ENCODE measurements around the gene SLC30A10.
A peak's percentile ranks its signal among the peaks of the same experiment; 100 is the strongest.
"Not testable (repeated sequence)": the region's sequence is repeated elsewhere in the genome, so short reads cannot be mapped to it uniquely, and the experiment has no call there.

The SLC30A10 gene

DNA sequence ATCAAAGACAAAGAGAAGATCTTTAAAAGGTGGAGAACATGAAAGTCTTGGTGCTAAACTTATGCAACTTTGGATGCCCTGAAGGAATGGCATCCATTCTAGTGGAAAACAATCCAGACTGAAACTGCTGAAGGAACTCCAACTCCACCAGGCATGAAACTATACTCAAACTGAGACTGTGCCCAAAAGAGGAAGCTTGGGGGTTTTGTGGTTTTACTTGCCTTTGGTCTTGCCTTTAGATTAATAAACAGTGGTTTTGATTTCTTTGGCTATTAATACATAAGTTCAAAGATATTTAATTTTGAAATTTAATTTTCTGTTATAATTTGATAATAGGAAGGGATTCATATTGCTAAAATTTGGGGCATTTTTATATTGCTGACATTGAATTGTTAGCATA, 17.4 kb upstream of the SLC30A10 start:
- TF ChIP-seq, protein P1, sequence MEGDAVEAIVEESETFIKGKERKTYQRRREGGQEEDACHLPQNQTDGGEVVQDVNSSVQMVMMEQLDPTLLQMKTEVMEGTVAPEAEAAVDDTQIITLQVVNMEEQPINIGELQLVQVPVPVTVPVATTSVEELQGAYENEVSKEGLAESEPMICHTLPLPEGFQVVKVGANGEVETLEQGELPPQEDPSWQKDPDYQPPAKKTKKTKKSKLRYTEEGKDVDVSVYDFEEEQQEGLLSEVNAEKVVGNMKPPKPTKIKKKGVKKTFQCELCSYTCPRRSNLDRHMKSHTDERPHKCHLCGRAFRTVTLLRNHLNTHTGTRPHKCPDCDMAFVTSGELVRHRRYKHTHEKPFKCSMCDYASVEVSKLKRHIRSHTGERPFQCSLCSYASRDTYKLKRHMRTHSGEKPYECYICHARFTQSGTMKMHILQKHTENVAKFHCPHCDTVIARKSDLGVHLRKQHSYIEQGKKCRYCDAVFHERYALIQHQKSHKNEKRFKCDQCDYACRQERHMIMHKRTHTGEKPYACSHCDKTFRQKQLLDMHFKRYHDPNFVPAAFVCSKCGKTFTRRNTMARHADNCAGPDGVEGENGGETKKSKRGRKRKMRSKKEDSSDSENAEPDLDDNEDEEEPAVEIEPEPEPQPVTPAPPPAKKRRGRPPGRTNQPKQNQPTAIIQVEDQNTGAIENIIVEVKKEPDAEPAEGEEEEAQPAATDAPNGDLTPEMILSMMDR (IDR thresholded peaks at IDR 0.05; ENCODE audit: low read depth, low read length), result no peak
- no peak for DNase-seq (ENCODE audit: low read depth, low spot score)
- in situ Hi-C loops (cut with HindIII; ENCODE audit: low sequenced_read_pairs), result no loop called here
- no peak overlapping the region for H3K4me3 ChIP-seq (ENCODE audit: low read depth, low read length)

DNA sequence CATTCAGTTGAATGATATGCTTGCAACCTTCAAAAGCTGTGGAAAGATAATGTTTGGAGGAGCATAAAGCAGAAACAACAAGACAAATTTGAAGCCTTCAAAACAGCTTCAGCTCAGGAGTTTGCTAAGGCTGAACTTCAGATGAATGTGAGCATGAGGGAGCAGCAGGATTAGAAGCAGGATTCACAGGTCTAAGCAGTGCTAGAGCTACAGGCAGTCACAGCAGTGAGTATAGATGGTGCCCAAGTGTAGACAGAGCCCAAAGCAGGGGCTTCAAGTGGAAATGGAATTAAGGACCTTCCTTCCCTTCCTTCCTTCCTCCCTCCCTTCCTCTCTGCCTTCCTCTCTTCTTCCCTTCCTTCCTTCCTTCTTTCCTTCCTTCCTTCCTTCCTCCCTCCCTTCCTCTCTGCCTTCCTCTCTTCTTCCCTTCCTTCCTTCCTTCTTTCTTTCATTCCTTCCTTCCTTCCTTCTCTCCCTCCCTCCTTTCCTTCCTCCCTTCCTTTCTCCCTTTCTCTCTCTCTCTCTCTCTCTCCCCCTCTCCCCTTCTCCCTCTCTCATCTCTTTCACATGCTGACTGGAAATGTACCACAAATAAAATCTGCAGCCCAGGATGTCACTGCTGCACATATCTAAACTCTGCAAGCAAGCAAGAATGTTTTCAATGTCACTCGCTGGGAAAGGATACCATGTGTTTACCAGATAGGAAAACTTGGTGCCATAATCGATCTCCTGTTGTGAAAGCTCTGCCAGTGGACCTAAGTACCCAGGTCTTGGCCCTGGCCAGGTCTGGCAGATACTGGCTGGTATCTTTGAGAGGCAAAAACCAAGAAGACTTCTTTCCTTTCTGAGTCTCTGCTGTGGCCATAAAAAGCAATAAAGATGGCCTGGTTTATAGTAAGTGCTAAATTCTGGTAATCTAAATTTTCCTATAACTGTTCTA, 13.1 kb upstream of the SLC30A10 start:
- no peak overlapping the region for H3K4me3 ChIP-seq (ENCODE audit: low read depth, low read length)
- in situ Hi-C loops (cut with HindIII; ENCODE audit: low sequenced_read_pairs), result no loop called here
- peak; percentile 13 for DNase-seq (ENCODE audit: low read depth, low spot score)
- TF ChIP-seq, protein P1 (IDR thresholded peaks at IDR 0.05; ENCODE audit: low read depth, low read length), result no peak

DNA sequence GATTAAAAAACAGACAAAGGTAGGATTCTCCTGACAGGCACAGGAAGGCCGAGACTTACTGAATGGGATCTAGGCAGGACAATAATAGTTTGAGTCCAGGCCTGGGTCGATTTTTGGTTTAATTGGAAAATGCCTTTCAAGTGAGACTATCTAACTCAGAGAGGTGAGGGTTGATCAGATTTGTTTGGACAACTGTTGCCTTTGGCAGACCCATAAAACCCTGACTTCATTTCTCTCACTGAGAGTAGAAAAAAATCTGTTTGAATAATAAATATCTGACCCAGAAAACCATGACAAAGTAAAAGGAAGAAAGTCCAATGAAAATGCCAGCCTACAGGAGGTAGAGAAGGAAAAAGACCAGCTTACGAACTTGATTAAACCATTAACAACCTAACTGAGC, 12.3 kb upstream of the SLC30A10 start:
- TF ChIP-seq, protein P1 (IDR thresholded peaks at IDR 0.05; ENCODE audit: low read depth, low read length), result no peak
- no peak overlapping the region for H3K4me3 ChIP-seq (ENCODE audit: low read depth, low read length)
- in situ Hi-C loops (cut with HindIII; ENCODE audit: low sequenced_read_pairs), result no loop called here
- DNase-seq (ENCODE audit: low read depth, low spot score), result peak; percentile 53

DNA sequence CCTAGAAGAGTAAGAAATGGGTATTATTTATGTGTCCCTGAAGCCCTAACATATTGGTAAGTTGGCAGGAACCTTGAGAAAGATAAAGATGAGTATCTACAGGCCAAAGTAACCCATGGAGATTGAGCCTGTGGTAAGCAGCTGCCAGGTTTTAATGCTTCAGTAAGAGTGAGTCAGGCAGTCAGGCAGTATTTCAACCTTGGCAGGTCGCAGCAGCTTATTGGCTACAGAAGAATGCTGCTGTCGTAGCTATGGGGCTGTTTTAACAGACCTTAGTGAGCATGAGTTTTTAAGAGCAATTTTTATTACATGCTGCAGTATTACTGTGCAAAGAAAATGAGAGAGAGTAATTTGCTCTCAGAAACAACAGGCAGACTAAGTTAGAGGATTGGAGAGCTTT, 10.3 kb upstream of the SLC30A10 start:
- H3K4me3 ChIP-seq (ENCODE audit: low read depth, low read length), result no peak overlapping the region
- TF ChIP-seq, protein P1 (IDR thresholded peaks at IDR 0.05; ENCODE audit: low read depth, low read length), result no peak
- in situ Hi-C loops (cut with HindIII; ENCODE audit: low sequenced_read_pairs), result no loop called here
- peak; percentile 79 for DNase-seq (ENCODE audit: low read depth, low spot score)

DNA sequence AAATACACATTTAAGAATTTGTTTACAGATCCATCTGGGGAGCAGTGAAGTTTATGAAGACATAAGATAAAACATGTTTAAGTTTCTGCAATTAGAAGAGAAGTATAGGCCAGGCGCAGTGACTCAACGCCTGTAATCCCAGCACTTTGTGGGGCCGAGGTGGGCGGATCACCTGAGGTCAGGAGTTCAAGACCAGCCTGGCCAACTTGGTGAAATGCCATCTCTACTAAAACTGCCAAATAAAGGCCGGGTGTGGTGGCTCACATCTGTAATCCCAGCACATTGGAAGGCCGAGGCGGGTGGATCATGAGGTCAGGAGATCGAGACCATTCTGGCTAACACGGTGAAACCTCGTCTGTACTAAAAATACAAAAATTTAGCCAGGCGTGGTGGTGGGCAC, 5.4 kb upstream of the SLC30A10 start:
- DNase-seq (ENCODE audit: low read depth, low spot score); in situ Hi-C loops (cut with HindIII; ENCODE audit: low sequenced_read_pairs); H3K4me3 ChIP-seq (ENCODE audit: low read depth, low read length): not testable (repeated sequence)

DNA sequence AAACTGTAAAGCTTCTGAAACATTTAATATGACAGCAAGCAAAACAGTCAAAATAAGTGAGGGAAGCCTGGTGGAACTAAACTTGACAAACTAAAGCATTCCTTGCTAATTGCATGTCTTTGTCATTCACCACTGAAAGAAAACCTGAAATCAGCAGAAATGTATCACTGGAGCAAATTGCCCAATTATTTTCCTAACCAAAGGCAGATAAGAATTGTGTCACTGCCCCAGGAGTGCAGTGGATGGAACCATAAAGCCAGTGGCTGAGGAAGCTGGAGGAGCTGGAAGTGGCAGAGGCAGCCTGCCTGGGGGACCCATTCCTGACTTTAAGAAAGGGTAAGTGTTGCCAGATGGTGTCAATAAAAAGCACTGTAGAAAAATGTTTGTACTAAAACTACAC, 2.7 kb upstream of the SLC30A10 start:
- in situ Hi-C loops (cut with HindIII; ENCODE audit: low sequenced_read_pairs), result no loop called here
- no peak for DNase-seq (ENCODE audit: low read depth, low spot score)
- TF ChIP-seq, protein P1 (IDR thresholded peaks at IDR 0.05; ENCODE audit: low read depth, low read length), result no peak
- no peak overlapping the region for H3K4me3 ChIP-seq (ENCODE audit: low read depth, low read length)

DNA sequence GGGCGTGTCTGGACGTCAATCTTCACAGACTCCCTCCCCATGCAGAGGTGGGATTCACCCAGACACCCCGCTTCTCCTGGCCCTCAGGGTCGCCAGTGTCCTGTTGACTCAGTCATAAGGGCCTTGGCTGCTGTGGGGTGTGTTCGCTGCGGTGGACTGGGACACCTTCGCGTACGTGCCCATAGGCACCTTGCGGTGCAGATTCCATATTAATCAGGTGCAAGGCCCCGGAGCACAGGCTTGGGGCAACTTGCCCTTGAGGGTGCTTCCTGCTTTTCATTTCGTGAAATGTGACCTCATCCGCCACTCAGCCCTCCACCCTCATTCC, 398 bp upstream of the SLC30A10 start:
- no peak for DNase-seq (ENCODE audit: low read depth, low spot score)
- TF ChIP-seq, protein P1 (IDR thresholded peaks at IDR 0.05; ENCODE audit: low read depth, low read length), result no peak
- peak overlapping the region; percentile 41 for H3K4me3 ChIP-seq (ENCODE audit: low read depth, low read length)
- in situ Hi-C loops (cut with HindIII; ENCODE audit: low sequenced_read_pairs), result no loop called here

Data from astrocyte of the spinal cord (primary cell).